GM12872 (cell line): Measurements from ENCODE around the gene ATP6AP1.

ENCODE experiments used
- TF ChIP-seq, protein P1 (sequence below): IDR thresholded peaks from 3 replicates; pipeline ENCODE4 v1.5.1; 2011; ENCODE audit warnings: low read depth, mild to moderate bottlenecking, low read length, moderate library complexity; ENCODE audit not compliant: insufficient read depth

The ATP6AP1 gene

DNA sequence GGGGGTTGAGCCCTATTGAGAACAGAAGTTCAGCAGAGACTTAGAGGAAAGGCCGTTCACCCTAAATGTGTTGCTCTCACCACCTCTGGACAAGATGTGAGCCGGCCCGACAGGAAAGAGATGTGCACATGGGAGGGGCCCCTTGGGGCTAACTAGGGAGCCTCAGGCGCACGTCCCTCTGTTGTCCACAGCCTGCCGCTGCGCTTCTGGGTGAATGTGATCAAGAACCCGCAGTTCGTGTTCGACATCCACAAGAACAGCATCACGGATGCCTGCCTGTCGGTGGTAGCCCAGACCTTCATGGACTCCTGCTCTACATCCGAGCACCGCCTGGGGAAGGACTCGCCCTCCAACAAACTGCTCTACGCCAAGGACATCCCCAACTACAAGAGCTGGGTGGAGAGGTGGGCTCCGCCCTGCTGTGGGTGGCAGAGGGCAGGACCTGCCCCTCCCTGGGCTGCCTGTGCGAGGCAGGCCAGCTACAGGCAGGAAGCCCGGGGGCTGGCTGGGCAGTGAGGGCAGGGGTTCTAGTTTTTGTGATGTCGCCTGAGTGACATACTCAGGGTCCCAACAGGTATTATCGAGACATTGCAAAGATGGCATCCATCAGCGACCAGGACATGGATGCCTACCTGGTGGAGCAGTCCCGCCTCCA is 42.6 kb downstream of the ATP6AP1 start:
- TF ChIP-seq, protein P1, sequence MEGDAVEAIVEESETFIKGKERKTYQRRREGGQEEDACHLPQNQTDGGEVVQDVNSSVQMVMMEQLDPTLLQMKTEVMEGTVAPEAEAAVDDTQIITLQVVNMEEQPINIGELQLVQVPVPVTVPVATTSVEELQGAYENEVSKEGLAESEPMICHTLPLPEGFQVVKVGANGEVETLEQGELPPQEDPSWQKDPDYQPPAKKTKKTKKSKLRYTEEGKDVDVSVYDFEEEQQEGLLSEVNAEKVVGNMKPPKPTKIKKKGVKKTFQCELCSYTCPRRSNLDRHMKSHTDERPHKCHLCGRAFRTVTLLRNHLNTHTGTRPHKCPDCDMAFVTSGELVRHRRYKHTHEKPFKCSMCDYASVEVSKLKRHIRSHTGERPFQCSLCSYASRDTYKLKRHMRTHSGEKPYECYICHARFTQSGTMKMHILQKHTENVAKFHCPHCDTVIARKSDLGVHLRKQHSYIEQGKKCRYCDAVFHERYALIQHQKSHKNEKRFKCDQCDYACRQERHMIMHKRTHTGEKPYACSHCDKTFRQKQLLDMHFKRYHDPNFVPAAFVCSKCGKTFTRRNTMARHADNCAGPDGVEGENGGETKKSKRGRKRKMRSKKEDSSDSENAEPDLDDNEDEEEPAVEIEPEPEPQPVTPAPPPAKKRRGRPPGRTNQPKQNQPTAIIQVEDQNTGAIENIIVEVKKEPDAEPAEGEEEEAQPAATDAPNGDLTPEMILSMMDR: no peak

DNA sequence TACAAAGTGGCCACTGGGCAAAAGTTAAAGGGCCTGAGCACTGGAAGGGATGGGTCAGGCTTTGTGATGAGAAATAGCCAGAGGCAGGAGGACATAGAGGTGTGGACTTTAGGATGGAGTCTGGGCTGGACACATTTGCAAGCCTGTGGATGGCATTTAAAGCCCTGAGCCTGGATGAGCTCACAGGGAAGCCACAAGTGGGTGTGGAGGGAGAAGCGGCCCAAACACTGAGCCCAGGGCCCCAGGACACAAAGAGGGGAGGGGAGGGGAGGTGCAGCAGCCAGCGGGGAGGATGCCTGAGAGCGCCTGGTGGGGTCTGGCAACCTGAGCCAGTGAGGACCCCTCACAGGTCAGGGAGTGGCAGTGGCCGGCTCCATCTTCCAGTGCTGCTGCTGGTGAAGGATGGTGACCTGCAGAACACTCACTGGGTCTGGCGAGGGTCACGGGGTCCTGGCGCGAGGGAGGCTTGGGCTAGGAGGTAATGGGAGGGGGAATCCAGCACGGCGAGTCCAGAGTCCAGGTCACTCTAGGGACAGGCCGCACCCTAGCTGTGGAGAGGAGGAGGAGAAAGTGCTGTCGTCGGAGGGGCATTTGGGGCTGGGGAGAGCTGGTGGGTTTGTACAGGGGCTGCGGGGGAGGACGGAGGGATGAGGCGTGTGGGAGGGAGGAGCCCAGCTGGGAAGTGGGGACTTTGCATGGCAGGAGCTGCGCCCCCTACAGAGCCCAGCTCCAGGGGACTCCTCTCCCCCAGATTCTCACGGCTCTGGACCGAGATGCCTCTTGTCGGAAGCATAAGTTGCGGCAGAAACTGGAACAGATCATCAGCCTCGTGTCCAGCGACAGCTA is 43.6 kb downstream of the ATP6AP1 start:
- TF ChIP-seq, protein P1: no peak

DNA sequence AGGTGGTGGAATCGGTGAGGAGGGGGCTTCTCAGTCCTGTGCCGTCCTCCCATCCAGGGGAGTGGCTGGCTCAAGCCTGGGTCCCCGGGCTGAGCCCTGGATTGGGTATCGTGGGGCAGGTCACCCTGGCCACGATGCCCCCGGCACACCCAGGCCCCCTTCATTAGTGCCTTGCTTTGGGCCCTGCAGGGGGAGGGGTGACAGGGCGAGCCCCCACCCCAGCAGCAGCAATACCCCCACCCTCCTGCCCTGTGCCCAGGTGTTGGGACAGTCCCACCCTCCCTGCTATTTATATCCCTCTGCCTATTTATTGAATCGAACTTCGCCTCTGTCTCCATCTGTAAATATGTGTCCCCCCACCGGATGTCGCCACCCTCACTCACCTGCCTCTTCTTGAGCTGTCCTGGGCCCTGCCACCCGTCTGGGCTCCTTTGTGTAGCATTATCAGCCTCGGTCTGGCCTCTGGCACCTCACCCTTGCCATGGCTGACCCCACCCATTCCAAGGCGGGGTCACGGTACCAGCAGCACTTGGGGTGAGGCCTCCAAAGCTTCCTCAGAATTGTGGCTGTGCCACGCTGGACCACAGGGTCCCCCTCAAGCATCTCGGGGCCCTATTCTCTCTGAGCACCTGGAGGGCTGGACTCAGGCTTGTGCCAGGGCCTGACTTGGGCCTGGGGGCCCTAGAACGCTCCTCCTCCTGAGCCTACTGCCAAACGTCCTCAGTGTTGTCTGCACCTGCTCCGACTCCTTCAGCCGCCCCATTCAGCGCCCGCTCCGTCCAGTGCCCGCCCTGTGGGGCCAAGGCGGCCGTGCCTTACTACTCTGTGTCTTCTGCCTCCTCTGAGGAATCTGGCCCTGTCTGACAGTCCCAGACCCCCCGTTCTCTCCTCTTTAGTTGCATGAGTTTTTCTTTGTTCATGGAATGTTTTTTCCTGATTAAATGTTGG is 44.5 kb downstream of the ATP6AP1 start:
- TF ChIP-seq, protein P1: no peak

DNA sequence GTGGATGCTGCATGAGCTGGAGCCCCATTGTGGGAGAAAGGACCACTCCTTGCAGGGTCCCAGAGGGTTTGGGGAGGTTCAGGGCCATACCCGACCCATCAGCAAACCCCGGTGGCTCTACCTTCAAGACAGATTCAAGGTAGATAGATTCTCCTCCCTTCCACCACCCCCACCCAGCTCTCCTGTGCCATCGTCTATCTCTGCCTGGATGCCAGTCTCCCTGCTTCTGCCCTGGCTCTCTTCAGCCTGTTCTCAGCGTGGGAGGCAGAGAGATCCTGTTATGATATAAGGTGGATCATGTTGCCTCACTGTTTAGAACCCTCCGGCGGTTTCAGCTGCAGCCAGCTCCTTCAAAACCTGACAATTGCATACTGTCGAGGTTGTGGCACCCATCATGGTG is 45.2 kb downstream of the ATP6AP1 start:
- TF ChIP-seq, protein P1: no peak

GRCh38 chrX:154476821-154477220 is 48.3 kb downstream of the ATP6AP1 start:
- TF ChIP-seq, protein P1: no peak

DNA sequence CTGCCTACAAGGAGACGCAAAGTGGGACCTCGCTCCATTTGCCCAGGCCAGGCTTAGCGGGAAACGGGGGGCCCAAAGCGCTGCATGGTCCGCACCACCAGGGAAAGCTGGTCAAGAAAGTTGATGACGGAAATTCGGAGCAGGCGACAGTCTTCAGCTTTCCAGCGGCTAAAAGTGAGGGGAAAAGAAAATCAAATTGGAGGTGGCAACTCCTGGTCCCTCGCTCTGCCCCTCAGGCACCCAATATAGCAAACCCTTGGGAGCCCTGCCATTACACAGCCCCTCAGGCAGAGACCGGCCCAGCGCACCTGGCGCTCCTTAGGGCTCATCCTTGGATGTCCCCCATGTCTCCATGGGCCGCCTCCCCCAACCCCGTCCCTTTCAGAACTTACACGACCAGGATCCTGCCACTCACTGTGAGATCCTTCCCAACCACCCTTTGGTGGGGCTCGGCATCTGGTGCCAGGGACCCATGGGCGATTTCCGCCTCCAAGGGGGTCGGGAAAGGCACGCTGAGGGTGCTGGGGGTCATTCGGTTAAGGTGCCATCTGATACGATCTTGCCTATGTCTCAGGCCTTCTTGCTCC is 49.5 kb downstream of the ATP6AP1 start:
- TF ChIP-seq, protein P1: no peak
